Endothelial cell of umbilical vein (primary cell): Measurements from ENCODE around the gene DAND5. TPM values are rescaled to one million over a fixed set of nuclear protein-coding genes. Genes with fewer than 3 reads are reported as not detected.

Experiments used
- BruUV-seq: library from RNA; stranded (reverse); fragments of 400-500 nt; replicated peaks from 2 replicates; lab custom pipeline; 2021; lab: Mats Ljungman, UMichigan
- CTCF ChIA-PET: fragments of 300-600, 350-600 bp; sonication (Branson Sonifier 250); formaldehyde crosslinking; loops from one replicate; lab custom pipeline; 2021; ENCODE audit warnings: antibody characterized with exemption, inconsistent platforms; lab: Charles Lee
- POLR2A ChIA-PET: fragments of 300-600, 350-600 bp; sonication (Branson Sonifier 250); formaldehyde crosslinking; loops from one replicate; lab custom pipeline; 2021; ENCODE audit warnings: antibody characterized with exemption, inconsistent platforms; lab: Charles Lee
- DNase-seq: peaks from one replicate; pipeline ENCODE4 v3.0.0-alpha.2; 2011; ENCODE audit warnings: low read depth, low spot score
- FAIRE-seq: peaks from 2 replicates; lab custom pipeline; 2011; peaks lifted over from hg19 to GRCh38; lab: Jason Lieb, UNC
- H2AFZ ChIP-seq: 2 replicates; pipeline ENCODE4 v1.6.0; 2012; ENCODE audit warnings: low read depth, low read length, control low read depth, inconsistent platforms
- H3K27ac ChIP-seq: 2 replicates; pipeline ENCODE4 v1.5.1; 2011; ENCODE audit warnings: low read depth, mild to moderate bottlenecking, control low read depth, low read length, moderate library complexity; ENCODE audit not compliant: insufficient read depth
- H3K27me3 ChIP-seq, 2 experiments: 2 replicates each; pipeline versions ENCODE4 v1.6.0 to v1.6.1; 2011; ENCODE audit warnings: low read length in 2 of 2, mixed read lengths in 1 of 2; ENCODE audit not compliant: control insufficient read depth in 2 of 2, insufficient read depth in 2 of 2
- H3K36me3 ChIP-seq, 2 experiments: 2 replicates in 1 of 2; 3 replicates in 1 of 2; pipeline ENCODE4 v1.5.1; 2011; ENCODE audit warnings: low read length in 2 of 2, mild to moderate bottlenecking in 1 of 2, moderate library complexity in 1 of 2; ENCODE audit not compliant: control insufficient read depth in 2 of 2, insufficient read depth in 2 of 2; ENCODE audit errors: extremely low read depth in 1 of 2
- H3K4me1 ChIP-seq: 3 replicates; pipeline ENCODE4 v1.5.1; 2011; ENCODE audit warnings: mild to moderate bottlenecking, low read length; ENCODE audit not compliant: control insufficient read depth, insufficient read depth; ENCODE audit errors: extremely low read depth
- H3K4me2 ChIP-seq: 2 replicates; pipeline ENCODE4 v1.6.1; 2011; ENCODE audit warnings: low read length, control low read depth, mixed read lengths; ENCODE audit not compliant: insufficient read depth
- H3K4me3 ChIP-seq, 3 experiments: fragments of 200-600 bp in 1 of 3; sonication (generic), shearing (Covaris generic) in 1 of 3; replicated peaks in 1 of 3; 2 replicates each; pipeline ENCODE4 v1.5.1; 2011 to 2016; ENCODE audit warnings: control low read depth in 3 of 3, low read length in 3 of 3, mild to moderate bottlenecking in 2 of 3, inconsistent platforms in 1 of 3, low read depth in 1 of 3, moderate library complexity in 1 of 3; ENCODE audit not compliant: insufficient read depth in 1 of 3
- H3K79me2 ChIP-seq: 2 replicates; pipeline ENCODE4 v1.6.0; 2012; ENCODE audit warnings: low read length, inconsistent platforms; ENCODE audit not compliant: control insufficient read depth, insufficient read depth
- H3K9ac ChIP-seq: replicated peaks from 2 replicates; pipeline ENCODE3; 2011; ENCODE audit warnings: low read length, control low read depth; ENCODE audit not compliant: insufficient read depth; ENCODE audit errors: extremely low read depth
- H3K9me1 ChIP-seq: replicated peaks from 3 replicates; pipeline ENCODE4 v1.6.0; 2011; ENCODE audit warnings: mild to moderate bottlenecking, low read length; ENCODE audit not compliant: control insufficient read depth, insufficient read depth; ENCODE audit errors: extremely low read depth
- H3K9me3 ChIP-seq: replicated peaks from 2 replicates; pipeline ENCODE4 v1.5.1; 2012; ENCODE audit warnings: low read length, inconsistent platforms; ENCODE audit not compliant: control insufficient read depth, insufficient read depth
- H4K20me1 ChIP-seq: replicated peaks from 2 replicates; pipeline ENCODE3; 2011; ENCODE audit warnings: mild to moderate bottlenecking, low read length; ENCODE audit not compliant: control insufficient read depth, insufficient read depth; ENCODE audit errors: extremely low read depth
- CTCF ChIP-seq, 2 donors: IDR thresholded peaks; 1 replicate in 1 of 2; 2 replicates in 1 of 2; pipeline ENCODE4 v1.5.1; 2011; ENCODE audit warnings: low read length in 2 of 2, mild to moderate bottlenecking in 2 of 2, moderate library complexity in 2 of 2, control low read depth in 1 of 2, inconsistent platforms in 1 of 2, low read depth in 1 of 2; ENCODE audit not compliant: insufficient read depth in 1 of 2; ENCODE audit errors: extremely low read depth in 1 of 2
- EZH2 ChIP-seq: IDR thresholded peaks from 2 replicates; pipeline ENCODE4 v1.6.1; 2012; ENCODE audit warnings: borderline replicate concordance, low read depth, mild to moderate bottlenecking, moderate library complexity, low read length, inconsistent platforms; ENCODE audit not compliant: severe bottlenecking
- FOS ChIP-seq: IDR thresholded peaks from 2 replicates; pipeline ENCODE4 v1.6.1; 2011; ENCODE audit warnings: mild to moderate bottlenecking, low read length, moderate library complexity, borderline replicate concordance; ENCODE audit not compliant: insufficient read depth
- GATA2 ChIP-seq: IDR thresholded peaks from 2 replicates; pipeline ENCODE4 v1.7.0; 2011; ENCODE audit warnings: low read depth, mild to moderate bottlenecking, moderate library complexity, mixed read lengths, low read length; ENCODE audit not compliant: insufficient read length, insufficient read depth
- JUN ChIP-seq: IDR thresholded peaks from 2 replicates; pipeline ENCODE4 v1.6.1; 2011; ENCODE audit warnings: borderline replicate concordance, low read depth; ENCODE audit not compliant: insufficient read length, insufficient read depth
- MYC ChIP-seq: IDR thresholded peaks from one replicate; pipeline ENCODE4 v1.6.1; 2011; ENCODE audit warnings: mild to moderate bottlenecking, low read depth, low read length
- POLR2A ChIP-seq: IDR thresholded peaks from 2 replicates; pipeline ENCODE4 v1.6.1; 2012; ENCODE audit warnings: low read depth, mild to moderate bottlenecking, control low read depth, low read length
- POLR2AphosphoS5 ChIP-seq: IDR thresholded peaks from 2 replicates; pipeline ENCODE4 v1.6.1; 2012; ENCODE audit warnings: low read depth, mild to moderate bottlenecking, control low read depth, low read length, moderate library complexity; ENCODE audit not compliant: insufficient read depth
- dilution Hi-C: fragments of 300-500 bp; cut with MboI; formaldehyde crosslinking; loops from one replicate; pipeline ENCODE4 v1.15.0; 2019; ENCODE audit warnings: low sequenced_read_pairs; ENCODE audit not compliant: extremely low pct_ligation_motif_present
- intact Hi-C: fragments of 100-400 bp; cut with micrococcal nuclease; formaldehyde crosslinking; loops from one replicate; pipeline ENCODE4 v1.10.0; 2022
- polyA plus RNA-seq, 4 experiments: library from polyadenylated mRNA; depleted of rRNA in 3 of 4; stranded (reverse) in 3 of 4; unstranded in 1 of 4; fragments of >200 nt; gene quantifications; 2 replicates each; pipeline versions ENCODE4 v1.2.1 to v1.2.3, GENCODE V29; 2011 to 2012; ENCODE audit warnings: missing spikeins in 1 of 4
- total RNA-seq: library from RNA; stranded (reverse); gene quantifications from 2 replicates; pipeline ENCODE4 v1.2.3, GENCODE V29; 2021
- TF ChIP-seq, protein P1 (sequence below): IDR thresholded peaks from 2 replicates; pipeline ENCODE4 v1.6.1; 2011; ENCODE audit not compliant: insufficient read depth, insufficient read length

DAND5 gene
- total and polyA plus RNA-seq, 2 donors (not counting 3 experiments of a cell fraction or from before 2014, with no cell fraction given) = 0.06 to 0.20 TPM

DNA sequence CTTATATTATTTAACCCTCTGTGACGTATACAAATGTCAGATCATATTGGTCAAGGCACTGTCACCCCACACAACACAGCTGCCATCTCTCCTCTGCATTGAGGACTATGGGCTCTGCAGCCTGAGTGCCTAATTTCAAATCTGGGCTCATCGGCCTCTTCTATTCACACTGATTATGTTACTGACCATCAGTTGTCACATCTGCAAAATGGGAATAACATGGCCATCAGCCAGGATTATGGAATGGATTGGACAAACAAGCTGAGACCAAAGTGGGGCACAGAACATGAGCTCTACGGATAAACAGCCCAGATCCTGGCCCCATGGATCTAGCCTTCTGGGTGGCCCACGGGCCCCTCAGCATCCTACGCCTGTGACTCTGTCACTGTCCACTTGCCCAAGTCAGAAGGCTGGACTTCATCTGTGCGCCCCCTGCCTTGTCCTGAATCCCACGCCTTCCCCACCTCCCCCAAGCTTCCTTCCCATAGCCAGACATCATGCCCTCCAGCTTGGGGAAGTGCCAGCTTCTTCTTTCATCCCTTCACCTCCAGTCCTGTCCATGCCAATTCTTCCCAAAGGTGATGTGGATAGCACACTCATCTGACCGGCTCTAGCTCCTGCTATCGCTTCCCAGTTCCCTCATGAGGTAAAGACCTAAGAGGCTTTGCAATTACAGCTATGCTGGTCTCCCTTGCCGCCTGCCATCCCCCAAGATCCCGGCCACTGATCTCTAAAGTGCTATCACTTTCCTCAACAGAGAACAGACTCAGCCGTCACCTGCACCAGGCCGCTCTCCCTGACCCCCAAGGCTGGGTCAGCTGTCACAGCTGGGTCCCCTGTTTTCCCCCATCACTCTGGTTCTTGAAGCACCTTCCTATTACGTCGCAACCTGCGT is 36.7 kb upstream of the DAND5 start:
- H3K4me2 ChIP-seq = peak overlapping the region; percentile 78
- H3K9ac ChIP-seq = peak overlapping the region; percentile 66
- peak overlapping the region; percentile 26 to 82 (median 56) for H3K4me3 ChIP-seq
- CTCF ChIA-PET = interaction anchor here (0.6 to 3.0 kb wide), 6 partner anchors 18 to 172 kb away, joined by 3 to 11 read pairs (median 3); partner anchors contain the start of gene GCDH
- dilution Hi-C loops (no loop called here), intact Hi-C loops (loop anchor here (1.0 to 10.0 kb wide), 2 partner anchors 13 to 148 kb away; partner anchors contain the start of gene SYCE2)
- H3K36me3 ChIP-seq = peaks cover 6 to 21% of the 10 kb centered on the region in 2 experiments
- TF ChIP-seq GATA2 = no peak
- TF ChIP-seq, protein P1, sequence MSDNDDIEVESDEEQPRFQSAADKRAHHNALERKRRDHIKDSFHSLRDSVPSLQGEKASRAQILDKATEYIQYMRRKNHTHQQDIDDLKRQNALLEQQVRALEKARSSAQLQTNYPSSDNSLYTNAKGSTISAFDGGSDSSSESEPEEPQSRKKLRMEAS = no peak
- TF ChIP-seq POLR2A = no peak
- no peak for TF ChIP-seq FOS
- TF ChIP-seq JUN = no peak
- TF ChIP-seq CTCF (IDR thresholded peaks at IDR 0.05; ENCODE audit: extremely low read depth in 1 of 2, insufficient read depth in 1 of 2, low read depth in 1 of 2, low read length in 2 of 2) = no peak
- TF ChIP-seq EZH2 = no peak
- TF ChIP-seq MYC = no peak
- no peak for TF ChIP-seq POLR2AphosphoS5
- peaks cover 13% of the 10 kb centered on the region for H3K4me1 ChIP-seq
- peak overlapping the region; percentile 27 for H3K27ac ChIP-seq
- BruUV-seq = no TSS peak
- H3K79me2 ChIP-seq = peaks cover 21% of the 10 kb centered on the region
- no peak for DNase-seq
- POLR2A ChIA-PET = interaction anchor here (2.2 kb wide), 1 partner anchor 13 kb away, joined by 6 read pairs; the partner anchor contains the start of gene SYCE2
- no peaks in the 10 kb centered on the region for H4K20me1 ChIP-seq
- peak overlapping the region; percentile 45 for H2AFZ ChIP-seq
- no peaks in the 10 kb centered on the region for H3K9me1 ChIP-seq
- FAIRE-seq = no peak
- no peaks in the 10 kb centered on the region for H3K9me3 ChIP-seq
- H3K27me3 ChIP-seq = no peaks in the 10 kb centered on the region
